G401.6 (cell line): ENCODE results near the gene FBLL1.
"Not testable (repeated sequence)": the region's sequence is repeated elsewhere in the genome, so short reads cannot be mapped to it uniquely, and the experiment has no call there.

Experiments
- FAIRE-seq: peaks from 2 replicates; lab custom pipeline; 2012; peaks lifted over from hg19 to GRCh38; lab: Jason Lieb, UNC

Gene FBLL1

GRCh38 chr5:168552146-168552545 lies 23.0 kb downstream of the FBLL1 start:
- no peak for FAIRE-seq

DNA sequence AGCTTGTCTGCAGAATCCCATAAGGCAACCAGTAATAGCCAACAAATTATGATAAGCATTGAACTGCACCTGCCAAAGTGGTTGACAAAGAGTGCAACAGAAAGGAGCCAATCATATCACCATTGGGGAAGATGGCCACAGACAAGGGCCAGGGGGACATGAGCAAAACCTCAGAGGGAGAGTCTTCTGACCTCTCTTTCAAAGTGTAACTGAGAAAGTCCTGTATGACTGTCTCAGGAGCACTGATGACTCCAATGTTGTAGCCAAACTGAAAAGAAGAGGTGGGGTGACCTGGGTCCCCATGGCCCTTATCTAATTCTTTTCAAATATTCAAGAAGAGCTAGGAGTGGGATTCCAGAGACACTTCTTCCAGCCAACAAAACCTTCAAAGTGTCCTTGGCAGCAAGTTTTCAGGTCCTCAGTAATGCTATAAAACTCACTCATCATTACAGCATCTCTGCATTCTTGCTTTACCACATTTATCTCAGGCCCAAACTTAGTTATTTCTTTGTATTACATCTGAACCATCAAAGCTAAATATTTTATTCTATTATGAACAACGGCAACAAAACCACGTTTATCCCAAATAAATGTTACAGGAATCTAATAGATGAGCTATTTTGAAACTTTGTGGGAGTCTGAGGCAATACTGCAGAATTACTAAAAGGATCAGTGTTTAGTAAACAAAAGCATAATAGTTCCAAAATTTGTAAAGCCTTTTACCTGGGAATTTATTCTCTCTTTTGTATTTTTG lies 24.4 kb downstream of the FBLL1 start:
- FAIRE-seq, result no peak

DNA sequence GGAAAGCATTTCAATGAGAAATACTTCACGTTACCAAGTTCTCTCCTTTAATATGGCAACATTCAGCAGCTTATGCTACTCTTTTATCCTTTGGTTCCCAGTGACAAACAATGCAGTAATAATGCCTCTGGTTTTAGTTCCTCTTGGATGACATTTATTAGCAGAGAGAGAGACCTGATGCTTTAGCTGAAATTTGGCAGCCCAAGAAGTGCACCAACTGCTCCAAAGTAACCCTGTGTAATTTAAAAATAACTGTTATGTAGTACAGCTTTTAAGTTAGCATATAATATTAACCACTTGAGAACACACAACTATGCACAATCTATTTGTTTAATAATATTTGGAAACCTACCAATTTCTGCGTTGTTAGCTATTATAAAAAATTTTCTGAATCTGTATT lies 28.3 kb downstream of the FBLL1 start:
- FAIRE-seq, result no peak

DNA sequence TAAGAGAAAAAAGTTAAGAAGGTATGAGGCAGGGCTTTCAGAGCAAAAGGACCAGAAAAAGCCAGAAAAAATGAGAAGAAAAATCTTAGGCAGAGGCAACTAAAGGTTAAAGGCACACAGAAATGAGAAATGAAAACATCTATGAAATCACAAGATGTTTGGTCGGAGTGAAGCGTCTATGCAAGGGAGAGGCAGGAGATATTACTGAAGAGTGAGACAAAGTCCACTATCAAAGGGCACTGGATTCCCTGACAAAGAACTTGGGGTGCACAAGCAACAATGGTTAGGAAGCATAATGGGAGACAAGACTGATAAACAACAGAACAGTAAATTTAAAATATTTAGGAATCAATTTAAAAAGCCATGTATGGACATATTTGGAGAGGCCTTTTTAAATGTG lies 33.2 kb downstream of the FBLL1 start:
- no peak for FAIRE-seq

GRCh38 chr5:168563959-168564358 lies 34.9 kb downstream of the FBLL1 start:
- peak; percentile 33 for FAIRE-seq

DNA sequence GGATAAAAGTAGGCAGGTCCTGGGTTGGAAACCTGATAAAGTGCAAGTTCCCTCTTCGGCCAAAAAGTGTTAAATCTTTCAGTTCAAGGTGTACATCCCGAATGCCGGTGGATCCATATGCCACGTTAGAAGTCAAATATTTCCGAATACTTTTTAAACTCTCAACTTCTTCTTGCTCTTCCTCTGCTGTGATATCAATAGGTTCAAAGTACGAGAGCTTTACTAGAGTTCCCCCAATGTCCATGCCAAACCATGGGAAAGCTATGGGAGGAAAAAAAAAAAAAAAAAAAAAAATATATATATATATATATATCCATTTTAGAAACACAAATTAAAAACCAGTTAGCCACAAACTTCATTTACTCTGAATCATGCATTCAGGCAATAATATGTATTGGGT lies 39.6 kb downstream of the FBLL1 start:
- no peak for FAIRE-seq

DNA sequence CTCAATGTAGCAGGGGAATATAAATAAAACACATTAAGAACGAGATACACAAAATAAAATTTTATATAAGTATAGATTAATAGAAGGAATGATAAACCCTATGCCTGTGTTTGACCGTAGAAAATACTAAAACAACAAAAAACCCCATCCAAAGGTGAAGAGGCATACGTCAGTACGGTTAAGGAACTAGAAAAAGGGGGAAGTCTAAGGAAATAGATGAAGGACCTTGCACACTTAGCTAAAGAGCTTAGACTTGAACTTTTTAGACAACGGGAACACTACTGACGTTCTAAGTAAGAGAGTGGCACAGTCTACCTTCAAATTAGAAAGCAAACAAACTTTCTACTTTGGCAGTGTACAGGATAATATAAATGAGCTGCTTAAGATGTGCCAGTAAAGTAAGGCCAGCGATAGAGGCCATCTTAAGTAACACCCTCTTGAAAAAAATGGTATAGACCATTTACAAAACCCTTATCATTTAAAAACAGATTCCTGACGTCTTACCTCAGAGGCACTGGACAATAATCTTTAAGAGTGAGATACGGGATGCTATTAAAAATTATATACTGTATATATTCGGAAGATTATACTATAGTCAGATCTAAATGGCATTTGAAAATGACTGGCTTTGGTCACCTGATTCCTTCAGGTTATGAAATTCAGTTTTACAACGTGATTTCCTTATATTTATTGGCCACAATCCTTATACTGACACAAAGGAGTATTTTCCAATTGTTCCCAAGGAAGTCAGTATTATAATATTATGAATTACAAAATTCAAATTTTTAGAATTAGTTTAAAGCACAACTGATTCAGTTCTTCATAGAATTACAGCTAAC lies 41.6 kb downstream of the FBLL1 start:
- no peak for FAIRE-seq

DNA sequence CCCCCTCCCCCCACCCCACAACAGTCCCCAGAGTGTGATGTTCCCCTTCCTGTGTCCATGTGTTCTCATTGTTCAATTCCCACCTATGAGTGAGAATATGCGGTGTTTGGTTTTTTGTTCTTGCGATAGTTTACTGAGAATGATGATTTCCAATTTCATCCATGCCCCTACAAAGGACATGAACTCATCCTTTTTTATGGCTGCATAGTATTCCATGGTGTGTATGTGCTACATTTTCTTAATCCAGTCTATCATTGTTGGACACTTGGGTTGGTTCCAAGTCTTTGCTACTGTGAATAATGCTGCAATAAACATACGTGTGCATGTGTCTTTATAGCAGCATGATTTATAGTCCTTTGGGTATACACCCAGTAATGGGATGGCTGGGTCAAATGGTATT lies 44.6 kb downstream of the FBLL1 start:
- not testable (repeated sequence) for FAIRE-seq

GRCh38 chr5:168574156-168574555 lies 45.1 kb downstream of the FBLL1 start:
- FAIRE-seq, result not testable (repeated sequence)

DNA sequence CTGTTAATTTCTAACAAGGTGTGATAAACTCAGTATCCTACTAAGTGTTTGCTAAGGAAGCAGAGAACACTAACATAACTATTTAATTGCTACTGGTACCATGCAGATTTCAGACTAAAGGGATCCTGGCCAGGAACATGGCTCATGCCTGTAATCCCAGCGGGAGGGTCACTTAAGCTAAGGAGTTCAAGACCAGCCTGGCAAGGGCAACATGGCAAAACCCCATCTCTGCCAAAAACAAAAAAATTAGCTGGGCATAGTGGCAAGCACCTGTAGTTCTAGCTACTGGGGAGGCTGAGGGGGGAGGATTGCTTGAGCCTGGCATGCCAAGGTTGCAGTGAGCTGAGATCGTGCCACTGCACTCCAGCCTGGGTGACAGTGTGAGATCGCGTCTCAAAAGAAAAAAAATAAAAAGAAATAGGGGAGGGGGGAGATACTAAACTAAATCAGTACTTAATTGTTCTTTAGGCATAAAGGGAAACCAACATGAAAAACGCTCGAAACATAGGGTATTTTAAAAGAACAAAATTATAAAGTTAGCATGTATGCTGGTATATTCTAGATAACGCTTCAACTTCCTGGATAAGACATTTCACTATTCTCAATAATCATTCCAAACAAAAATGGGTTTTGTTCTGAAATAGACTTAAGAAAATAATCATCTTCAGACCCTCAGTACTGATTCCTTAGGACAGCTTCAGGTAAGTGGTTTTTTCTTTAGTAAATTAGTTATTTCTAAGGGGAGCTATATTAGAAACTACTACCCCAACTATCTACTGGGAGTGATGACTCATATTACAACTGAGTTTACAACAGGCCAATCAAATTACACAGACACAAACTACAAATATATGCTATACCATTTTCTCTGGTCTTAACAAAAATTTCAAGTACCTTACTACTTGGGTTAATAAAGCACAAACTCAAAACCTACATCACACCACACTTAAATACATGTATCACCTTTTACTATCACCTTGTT lies 46.6 kb downstream of the FBLL1 start:
- FAIRE-seq, result no peak

DNA sequence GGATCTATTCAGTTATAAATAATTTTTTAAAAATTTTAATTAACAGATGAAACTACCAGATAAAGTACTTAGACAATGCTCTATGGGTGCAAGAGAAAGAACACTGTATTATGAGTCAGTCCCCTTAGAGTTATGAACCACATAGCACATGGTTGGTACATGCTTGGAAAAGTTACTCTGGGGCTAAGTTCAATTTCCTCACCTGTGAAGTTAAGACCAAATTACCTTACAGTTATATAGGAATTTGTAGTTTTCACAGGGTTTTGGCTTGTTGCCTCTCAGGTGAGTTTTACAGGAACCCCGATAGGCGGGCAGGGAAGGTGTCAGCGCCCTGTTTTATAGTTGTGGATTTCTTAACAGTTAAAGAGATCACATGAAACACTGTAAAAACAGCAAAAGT lies 48.9 kb downstream of the FBLL1 start:
- FAIRE-seq, result peak; percentile 15

GRCh38 chr5:168578538-168579487 lies 49.7 kb downstream of the FBLL1 start, which contains the start of gene PANK3:
PANK3 (minus strand) TSS chr5:168579368; CDS start chr5:168579283, 85 bp downstream.
- no peak for FAIRE-seq

GRCh38 chr5:168579488-168580226 lies 50.6 kb downstream of the FBLL1 start:
- peak; percentile 99 for FAIRE-seq

- FAIRE-seq, result no peak
These were observed 51.1 kb downstream of the FBLL1 start for GRCh38 chr5:168580227-168580508.
